Subcutaneous adipose tissue (tissue), 4 donors: ENCODE data around the gene EVL. TPM values are rescaled to one million over a fixed set of nuclear protein-coding genes. Genes with fewer than 3 reads are reported as not detected.

Experiments used
- CTCF ChIP-seq: fragments of 450-650 bp; IDR thresholded peaks from one replicate; pipeline ENCODE4 v1.5.1; 2016; ENCODE audit warnings: low read depth, mild to moderate bottlenecking, control low read depth, antibody characterized with exemption, moderate library complexity
- total RNA-seq, 4 donors: library from RNA; depleted of rRNA; stranded (reverse); fragments of >200 nt; gene quantifications; one replicate each; pipeline ENCODE4 v1.1.0, GENCODE V29; 2016

The EVL gene
- total RNA-seq, 4 donors from 2014 or later, result 36.7 to 108 (median 46.5) TPM

GRCh38 chr14:100076133-100076532 is 10.9 kb downstream of the EVL start:
- TF ChIP-seq CTCF, result no peak

GRCh38 chr14:100076606-100077005 is 11.4 kb downstream of the EVL start:
- no peak for TF ChIP-seq CTCF

GRCh38 chr14:100077441-100077840 is 12.2 kb downstream of the EVL start:
- no peak for TF ChIP-seq CTCF

GRCh38 chr14:100078216-100078803 is 13.1 kb downstream of the EVL start:
- TF ChIP-seq CTCF, result no peak

GRCh38 chr14:100078997-100079725 is 13.9 kb downstream of the EVL start:
- no peak for TF ChIP-seq CTCF

GRCh38 chr14:100079726-100080005 is 14.4 kb downstream of the EVL start:
- no peak for TF ChIP-seq CTCF

GRCh38 chr14:100080206-100080605 is 15.0 kb downstream of the EVL start:
- no peak for TF ChIP-seq CTCF
